HEK293 (cell line): ENCODE results near the gene ADD1.
"Not testable (repeated sequence)": the region's sequence is repeated elsewhere in the genome, so short reads cannot be mapped to it uniquely, and the experiment has no call there.

Experiments
- CTCF ChIA-PET: fragments of 350-600 bp; formaldehyde crosslinking; extraction: SDS; loops from one replicate; lab custom pipeline; 2021; ENCODE audit warnings: antibody characterized with exemption; lab: Yijun Ruan, JAX
- POLR2A ChIA-PET: fragments of 300-600 bp; formaldehyde crosslinking; extraction: SDS; loops from one replicate; lab custom pipeline; 2020; ENCODE audit warnings: antibody characterized with exemption, inconsistent platforms; lab: Yijun Ruan, JAX
- H3K27ac ChIP-seq: fragments of 200-500 bp; sonication (Bioruptor generic); 2 replicates; pipeline ENCODE4 v1.5.1; 2014; ENCODE audit warnings: low read depth, low read length, control low read depth, inconsistent platforms; ENCODE audit errors: extremely low read depth
- H3K36me3 ChIP-seq, 2 experiments: fragments of 200-500 bp in 1 of 2; sonication (Bioruptor generic) in 1 of 2; 1 replicate in 1 of 2; 2 replicates in 1 of 2; pipeline ENCODE4 v1.5.1; 2014 to 2017; ENCODE audit warnings: inconsistent platforms in 2 of 2, low read length in 2 of 2; ENCODE audit not compliant: control insufficient read depth in 2 of 2, insufficient read depth in 1 of 2
- H3K4me1 ChIP-seq: fragments of 200-500 bp; sonication (Bioruptor generic); 2 replicates; pipeline ENCODE4 v1.5.1; 2014; ENCODE audit warnings: mild to moderate bottlenecking, low read length, inconsistent platforms; ENCODE audit not compliant: control insufficient read depth, insufficient read depth
- H3K4me3 ChIP-seq: 2 replicates; pipeline ENCODE4 v1.5.1; 2011; ENCODE audit warnings: low read depth, mild to moderate bottlenecking, control low read depth, low read length, moderate library complexity
- H3K9me3 ChIP-seq: fragments of 200-500 bp; sonication (Bioruptor generic); 2 replicates; pipeline ENCODE4 v1.5.1; 2014; ENCODE audit warnings: low read depth, low read length, inconsistent platforms; ENCODE audit not compliant: control insufficient read depth, insufficient read depth
- HOXA7 ChIP-seq: sonication (generic); formaldehyde crosslinking; IDR thresholded peaks from 2 replicates; pipeline ENCODE4 v1.8.1; 2022; ENCODE audit warnings: missing genetic modification reagents, borderline replicate concordance
- SALL2 ChIP-seq: fragments of 450-650 bp; formaldehyde crosslinking; IDR thresholded peaks from 2 replicates; pipeline ENCODE4 v1.5.0; 2017; ENCODE audit warnings: missing biosample characterization, mild to moderate bottlenecking, missing genetic modification characterization, borderline replicate concordance
- SP7 ChIP-seq: fragments of 450-650 bp; formaldehyde crosslinking; IDR thresholded peaks from 2 replicates; pipeline ENCODE4 v1.5.1; 2016; ENCODE audit warnings: missing biosample characterization, missing genetic modification characterization
- ZFP3 ChIP-seq: fragments of 450-650 bp; formaldehyde crosslinking; IDR thresholded peaks from 2 replicates; pipeline ENCODE4 v1.5.1; 2016; ENCODE audit warnings: low read depth, missing biosample characterization, missing genetic modification characterization
- ZNF146 ChIP-seq: fragments of 450-650 bp; formaldehyde crosslinking; IDR thresholded peaks from 2 replicates; pipeline ENCODE4 v1.5.1; 2016; ENCODE audit warnings: missing biosample characterization, missing genetic modification characterization
- ZNF239 ChIP-seq: fragments of 450-650 bp; formaldehyde crosslinking; IDR thresholded peaks from 2 replicates; pipeline ENCODE4 v1.5.1; 2016; ENCODE audit warnings: missing biosample characterization, missing genetic modification characterization
- ZNF280D ChIP-seq: fragments of 450-650 bp; formaldehyde crosslinking; IDR thresholded peaks from 2 replicates; pipeline ENCODE4 v1.5.1; 2016; ENCODE audit warnings: missing biosample characterization, missing genetic modification characterization
- ZNF37A ChIP-seq: fragments of 450-650 bp; IDR thresholded peaks from 2 replicates; pipeline ENCODE4 v1.5.1; 2018; ENCODE audit warnings: missing biosample characterization, missing genetic modification characterization
- ZNF416 ChIP-seq: fragments of 450-650 bp; formaldehyde crosslinking; IDR thresholded peaks from 2 replicates; pipeline ENCODE4 v1.5.1; 2016; ENCODE audit warnings: missing biosample characterization, missing genetic modification characterization
- ZNF433 ChIP-seq: fragments of 450-650 bp; formaldehyde crosslinking; IDR thresholded peaks from 2 replicates; pipeline ENCODE4 v1.5.1; 2016; ENCODE audit warnings: missing biosample characterization, missing genetic modification characterization, low read depth
- ZNF473 ChIP-seq: fragments of 450-650 bp; formaldehyde crosslinking; IDR thresholded peaks from 2 replicates; pipeline ENCODE4 v1.5.1; 2017; ENCODE audit warnings: missing biosample characterization, missing genetic modification characterization
- ZNF747 ChIP-seq: fragments of 450-650 bp; formaldehyde crosslinking; IDR thresholded peaks from 2 replicates; pipeline ENCODE4 v1.5.1; 2016; ENCODE audit warnings: missing biosample characterization, missing genetic modification characterization
- ZNF768 ChIP-seq: fragments of 450-650 bp; formaldehyde crosslinking; IDR thresholded peaks from 2 replicates; pipeline ENCODE4 v1.5.1; 2018; ENCODE audit warnings: missing biosample characterization, mild to moderate bottlenecking, missing genetic modification characterization
- TF ChIP-seq, protein P1 (sequence below): fragments of 450-650 bp; formaldehyde crosslinking; conservative IDR thresholded peaks from 2 replicates; pipeline ENCODE4 v1.5.1; 2016; ENCODE audit warnings: low read depth, missing biosample characterization, missing genetic modification characterization

Gene ADD1

GRCh38 chr4:2915789-2916188, 72.1 kb downstream of the ADD1 start (continued):
- TF ChIP-seq, protein P1, sequence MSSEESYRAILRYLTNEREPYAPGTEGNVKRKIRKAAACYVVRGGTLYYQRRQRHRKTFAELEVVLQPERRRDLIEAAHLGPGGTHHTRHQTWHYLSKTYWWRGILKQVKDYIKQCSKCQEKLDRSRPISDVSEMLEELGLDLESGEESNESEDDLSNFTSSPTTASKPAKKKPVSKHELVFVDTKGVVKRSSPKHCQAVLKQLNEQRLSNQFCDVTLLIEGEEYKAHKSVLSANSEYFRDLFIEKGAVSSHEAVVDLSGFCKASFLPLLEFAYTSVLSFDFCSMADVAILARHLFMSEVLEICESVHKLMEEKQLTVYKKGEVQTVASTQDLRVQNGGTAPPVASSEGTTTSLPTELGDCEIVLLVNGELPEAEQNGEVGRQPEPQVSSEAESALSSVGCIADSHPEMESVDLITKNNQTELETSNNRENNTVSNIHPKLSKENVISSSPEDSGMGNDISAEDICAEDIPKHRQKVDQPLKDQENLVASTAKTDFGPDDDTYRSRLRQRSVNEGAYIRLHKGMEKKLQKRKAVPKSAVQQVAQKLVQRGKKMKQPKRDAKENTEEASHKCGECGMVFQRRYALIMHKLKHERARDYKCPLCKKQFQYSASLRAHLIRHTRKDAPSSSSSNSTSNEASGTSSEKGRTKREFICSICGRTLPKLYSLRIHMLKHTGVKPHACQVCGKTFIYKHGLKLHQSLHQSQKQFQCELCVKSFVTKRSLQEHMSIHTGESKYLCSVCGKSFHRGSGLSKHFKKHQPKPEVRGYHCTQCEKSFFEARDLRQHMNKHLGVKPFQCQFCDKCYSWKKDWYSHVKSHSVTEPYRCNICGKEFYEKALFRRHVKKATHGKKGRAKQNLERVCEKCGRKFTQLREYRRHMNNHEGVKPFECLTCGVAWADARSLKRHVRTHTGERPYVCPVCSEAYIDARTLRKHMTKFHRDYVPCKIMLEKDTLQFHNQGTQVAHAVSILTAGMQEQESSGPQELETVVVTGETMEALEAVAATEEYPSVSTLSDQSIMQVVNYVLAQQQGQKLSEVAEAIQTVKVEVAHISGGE: no peak
- TF ChIP-seq SALL2 (tag by site-specific recombination) (no peak), ZFP3 (tag by site-specific recombination) (no peak), ZNF416 (tag by site-specific recombination) (no peak), ZNF747 (no peak), ZNF37A (tag by site-specific recombination) (no peak)

- TF ChIP-seq ZNF146 (tag by site-specific recombination): peak; percentile 88
- TF ChIP-seq, all 188 proteins: peak for 1; not testable (repeated sequence) for 187
- H3K9me3 ChIP-seq, H3K4me1 ChIP-seq, H3K4me3 ChIP-seq, H3K27ac ChIP-seq, POLR2A ChIA-PET: not testable (repeated sequence)
- CTCF ChIA-PET: interaction anchor here (0.6 kb wide), 1 partner anchor 220 kb away, joined by 4 read pairs; no protein-coding TSS in a partner anchor
- H3K36me3 ChIP-seq: peaks cover 0 to 43% of the 10 kb centered on the region in 2 experiments; a peak in 2 of 3 replicates
Observed at GRCh38 chr4:2916696-2917095, 73.1 kb downstream of the ADD1 start.

DNA sequence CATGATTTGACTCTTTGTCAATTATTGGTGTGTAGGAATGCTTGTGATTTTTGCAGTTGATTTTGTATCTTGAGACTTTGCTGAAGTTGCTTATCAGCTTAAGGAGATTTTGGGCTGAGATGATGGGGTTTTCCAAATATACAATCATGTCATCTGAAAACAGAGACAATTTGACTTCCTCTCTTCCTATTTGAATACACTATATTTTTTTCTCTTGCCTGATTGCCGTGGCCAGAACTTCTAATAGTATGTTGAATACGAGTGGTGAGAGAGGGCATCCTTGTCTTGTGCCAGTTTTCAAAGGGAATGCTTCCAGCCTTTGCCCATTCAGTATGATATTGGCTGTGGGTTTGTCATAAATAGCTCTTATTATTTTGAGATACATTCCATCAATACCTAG, 74.7 kb downstream of the ADD1 start:
- H3K27ac ChIP-seq, POLR2A ChIA-PET, H3K4me3 ChIP-seq, H3K9me3 ChIP-seq, H3K4me1 ChIP-seq, CTCF ChIA-PET: not testable (repeated sequence)
- peaks cover 0 to 38% of the 10 kb centered on the region in 2 experiments; a peak in 2 of 3 replicates for H3K36me3 ChIP-seq

- H3K4me3 ChIP-seq, POLR2A ChIA-PET, H3K9me3 ChIP-seq, H3K4me1 ChIP-seq, CTCF ChIA-PET, H3K27ac ChIP-seq: not testable (repeated sequence)
- peaks cover 0 to 38% of the 10 kb centered on the region in 2 experiments; a peak in 2 of 3 replicates for H3K36me3 ChIP-seq
Observed at GRCh38 chr4:2918714-2919113, 75.1 kb downstream of the ADD1 start.

GRCh38 chr4:2922453-2923101, 78.9 kb downstream of the ADD1 start:
- CTCF ChIA-PET, POLR2A ChIA-PET, H3K9me3 ChIP-seq, H3K4me3 ChIP-seq, H3K27ac ChIP-seq, H3K4me1 ChIP-seq: not testable (repeated sequence)
- H3K36me3 ChIP-seq: peaks cover 0 to 45% of the 10 kb centered on the region in 2 experiments; a peak in 2 of 3 replicates

GRCh38 chr4:2923141-2923551, 79.5 kb downstream of the ADD1 start:
- POLR2A ChIA-PET: no interaction called here
- TF ChIP-seq ZNF433: no peak
- TF ChIP-seq ZNF280D (tag by site-specific recombination): no peak
- TF ChIP-seq ZNF473 (tag by site-specific recombination): no peak
- TF ChIP-seq HOXA7 (CRISPR knock-in tag): no peak
- TF ChIP-seq SP7 (tag by site-specific recombination): no peak
- TF ChIP-seq ZNF768 (tag by site-specific recombination): no peak
- TF ChIP-seq ZNF239 (tag by site-specific recombination): no peak
- Histone ChIP-seq H3K36me3 (peaks cover 0 to 50% of the 10 kb centered on the region in 2 experiments; a peak in 2 of 3 replicates), H3K4me1 (no peaks in the 10 kb centered on the region), H3K27ac (no peak overlapping the region), H3K9me3 (no peaks in the 10 kb centered on the region), H3K4me3 (no peak overlapping the region)
- CTCF ChIA-PET: no interaction called here
